HG02588 (cell line): ENCODE measurements around the gene ADAM15.

Experiments
- ATAC-seq: cut with Tn5 transposase; IDR thresholded peaks from one replicate; pipeline ENCODE4 v1.9.1; 2021; ENCODE audit warnings: mild to moderate bottlenecking, moderate library complexity; ENCODE audit not compliant: unreplicated experiment

Gene ADAM15

GRCh38 chr1:155110381-155110780 is 59.3 kb downstream of the ADAM15 start:
- ATAC-seq, result no peak

DNA sequence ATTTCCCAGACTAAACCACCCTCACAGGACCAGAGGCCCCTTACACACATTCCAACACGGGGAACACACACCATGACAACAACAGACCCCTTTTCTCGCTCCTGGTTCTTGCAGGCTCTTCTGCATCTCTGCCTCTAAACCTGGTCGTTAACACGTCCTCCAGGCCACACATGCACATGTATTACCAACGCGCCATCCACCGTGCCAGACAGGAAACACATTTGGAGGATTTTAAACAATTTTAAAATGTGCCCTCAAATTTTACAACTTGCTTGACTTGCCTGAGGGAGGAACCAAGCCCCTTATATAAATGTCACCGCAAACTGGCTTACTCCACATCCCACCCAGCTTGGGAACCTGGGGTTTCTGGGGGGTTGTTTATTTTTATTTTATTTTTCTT is 59.7 kb downstream of the ADAM15 start:
- ATAC-seq, result no peak
